ENCODE results near the gene PGAP6. TPM values are rescaled to one million over a fixed set of nuclear protein-coding genes. Genes with fewer than 3 reads are reported as not detected.
"Not testable (repeated sequence)": the region's sequence is repeated elsewhere in the genome, so short reads cannot be mapped to it uniquely, and the experiment has no call there.

Gene PGAP6
- total and polyA plus RNA-seq, 9 of the 15 experiments (the other 6 are each of a cell fraction or from before 2014, with no cell fraction given): 0.45 to 50.2 (median 39.3) TPM

DNA sequence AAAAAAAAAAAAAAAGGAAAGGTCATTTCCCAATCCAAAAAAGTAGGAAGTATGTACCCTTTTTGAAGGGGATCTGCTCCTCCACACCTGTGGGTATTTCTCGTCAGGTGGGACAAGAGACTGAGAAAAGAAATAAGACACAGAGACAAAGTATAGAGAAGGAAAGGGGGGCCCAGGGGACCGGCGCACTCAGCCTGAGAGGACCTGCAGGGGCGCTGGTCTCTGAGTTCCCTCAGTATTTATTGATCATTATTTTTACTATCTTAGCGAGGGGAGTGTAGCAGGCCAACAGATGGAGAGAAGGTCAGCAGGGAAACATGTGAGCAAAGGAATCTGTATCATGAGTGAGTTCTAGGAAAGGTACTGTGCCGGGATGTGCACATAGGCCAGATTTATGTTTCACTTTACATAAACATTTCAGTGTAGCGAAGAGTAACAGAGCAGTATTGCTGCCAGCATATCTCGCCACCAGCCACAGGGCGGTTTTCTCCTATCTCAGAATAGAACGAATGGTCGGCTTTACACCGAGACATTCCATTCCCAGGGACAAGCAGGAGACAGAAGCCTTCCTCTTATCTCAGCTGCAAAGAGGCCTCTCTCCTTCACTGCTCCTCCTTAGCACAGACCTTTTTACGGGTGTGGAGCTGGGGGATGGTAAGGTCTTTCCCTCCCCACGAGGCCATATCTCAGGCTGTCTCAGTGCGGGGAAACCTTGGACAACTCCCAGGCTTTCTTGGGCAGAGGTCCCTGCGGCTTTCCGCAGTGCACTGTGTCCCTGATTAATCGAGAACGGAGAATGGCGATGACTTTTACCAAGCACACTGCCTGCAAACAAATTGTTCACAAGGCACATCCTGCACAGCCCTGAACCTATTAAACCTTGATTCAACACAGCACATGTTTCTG, 6.2 kb upstream of the PGAP6 start:
- BruUV-seq (replicated peaks): not testable (repeated sequence)
- FAIRE-seq: peak; percentile 97
- H3K4me3 ChIP-seq: peak overlapping the region; percentile 16; the same call in 1 of the 2 replicates
- TF ChIP-seq BCOR (IDR thresholded peaks at IDR 0.05): peak; percentile 7; the same call in 1 of the 2 replicates
- TF ChIP-seq, protein P1, sequence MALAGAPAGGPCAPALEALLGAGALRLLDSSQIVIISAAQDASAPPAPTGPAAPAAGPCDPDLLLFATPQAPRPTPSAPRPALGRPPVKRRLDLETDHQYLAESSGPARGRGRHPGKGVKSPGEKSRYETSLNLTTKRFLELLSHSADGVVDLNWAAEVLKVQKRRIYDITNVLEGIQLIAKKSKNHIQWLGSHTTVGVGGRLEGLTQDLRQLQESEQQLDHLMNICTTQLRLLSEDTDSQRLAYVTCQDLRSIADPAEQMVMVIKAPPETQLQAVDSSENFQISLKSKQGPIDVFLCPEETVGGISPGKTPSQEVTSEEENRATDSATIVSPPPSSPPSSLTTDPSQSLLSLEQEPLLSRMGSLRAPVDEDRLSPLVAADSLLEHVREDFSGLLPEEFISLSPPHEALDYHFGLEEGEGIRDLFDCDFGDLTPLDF (CRISPR knock-in tag; IDR thresholded peaks at IDR 0.05): 0 out of 2 replicates have a peak, but pooled peaks have one; percentile 22
- peak; percentile 56 for TF ChIP-seq ARID1B (IDR thresholded peaks at IDR 0.05)
- TF ChIP-seq, protein P2, sequence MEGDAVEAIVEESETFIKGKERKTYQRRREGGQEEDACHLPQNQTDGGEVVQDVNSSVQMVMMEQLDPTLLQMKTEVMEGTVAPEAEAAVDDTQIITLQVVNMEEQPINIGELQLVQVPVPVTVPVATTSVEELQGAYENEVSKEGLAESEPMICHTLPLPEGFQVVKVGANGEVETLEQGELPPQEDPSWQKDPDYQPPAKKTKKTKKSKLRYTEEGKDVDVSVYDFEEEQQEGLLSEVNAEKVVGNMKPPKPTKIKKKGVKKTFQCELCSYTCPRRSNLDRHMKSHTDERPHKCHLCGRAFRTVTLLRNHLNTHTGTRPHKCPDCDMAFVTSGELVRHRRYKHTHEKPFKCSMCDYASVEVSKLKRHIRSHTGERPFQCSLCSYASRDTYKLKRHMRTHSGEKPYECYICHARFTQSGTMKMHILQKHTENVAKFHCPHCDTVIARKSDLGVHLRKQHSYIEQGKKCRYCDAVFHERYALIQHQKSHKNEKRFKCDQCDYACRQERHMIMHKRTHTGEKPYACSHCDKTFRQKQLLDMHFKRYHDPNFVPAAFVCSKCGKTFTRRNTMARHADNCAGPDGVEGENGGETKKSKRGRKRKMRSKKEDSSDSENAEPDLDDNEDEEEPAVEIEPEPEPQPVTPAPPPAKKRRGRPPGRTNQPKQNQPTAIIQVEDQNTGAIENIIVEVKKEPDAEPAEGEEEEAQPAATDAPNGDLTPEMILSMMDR (IDR thresholded peaks at IDR 0.05 in 2 of 3, conservative IDR thresholded peaks at IDR 0.05 in 1 of 3; ENCODE audit: insufficient read depth in 2 of 3, low read depth in 1 of 3, low read length in 3 of 3): peak in 2 of 3 experiments; percentile 9 to 47; a peak in 3 of 6 replicates
- peak; percentile 52; the same call in 1 of the 2 replicates for TF ChIP-seq SMARCA4 (IDR thresholded peaks at IDR 0.05)
- peak; percentile 86; the same call in 1 of the 2 replicates for TF ChIP-seq ZNF263 (CRISPR knock-in tag; IDR thresholded peaks at IDR 0.05; ENCODE audit: borderline replicate concordance)
- TF ChIP-seq KDM1A (IDR thresholded peaks at IDR 0.05): peak; percentile 73 to 80
- peak; percentile 15; the same call in 1 of the 2 replicates for TF ChIP-seq TAL1 (IDR thresholded peaks at IDR 0.05)
- TF ChIP-seq STAT5A (IDR thresholded peaks at IDR 0.05; ENCODE audit: borderline replicate concordance, low read length): peak; percentile 47; the same call in 1 of the 2 replicates
- peak; percentile 28; the same call in 1 of the 2 replicates for TF ChIP-seq ESRRA (IDR thresholded peaks at IDR 0.05; ENCODE audit: borderline replicate concordance, low read depth)
- TF ChIP-seq, protein P3, sequence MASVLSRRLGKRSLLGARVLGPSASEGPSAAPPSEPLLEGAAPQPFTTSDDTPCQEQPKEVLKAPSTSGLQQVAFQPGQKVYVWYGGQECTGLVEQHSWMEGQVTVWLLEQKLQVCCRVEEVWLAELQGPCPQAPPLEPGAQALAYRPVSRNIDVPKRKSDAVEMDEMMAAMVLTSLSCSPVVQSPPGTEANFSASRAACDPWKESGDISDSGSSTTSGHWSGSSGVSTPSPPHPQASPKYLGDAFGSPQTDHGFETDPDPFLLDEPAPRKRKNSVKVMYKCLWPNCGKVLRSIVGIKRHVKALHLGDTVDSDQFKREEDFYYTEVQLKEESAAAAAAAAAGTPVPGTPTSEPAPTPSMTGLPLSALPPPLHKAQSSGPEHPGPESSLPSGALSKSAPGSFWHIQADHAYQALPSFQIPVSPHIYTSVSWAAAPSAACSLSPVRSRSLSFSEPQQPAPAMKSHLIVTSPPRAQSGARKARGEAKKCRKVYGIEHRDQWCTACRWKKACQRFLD (CRISPR knock-in tag; IDR thresholded peaks at IDR 0.05): 0 out of 2 replicates have a peak, but pooled peaks have one; percentile 11
- 0 out of 2 replicates have a peak, but pooled peaks have one; percentile 45 for TF ChIP-seq SOX6 (IDR thresholded peaks at IDR 0.05)
- TF ChIP-seq, protein P4, sequence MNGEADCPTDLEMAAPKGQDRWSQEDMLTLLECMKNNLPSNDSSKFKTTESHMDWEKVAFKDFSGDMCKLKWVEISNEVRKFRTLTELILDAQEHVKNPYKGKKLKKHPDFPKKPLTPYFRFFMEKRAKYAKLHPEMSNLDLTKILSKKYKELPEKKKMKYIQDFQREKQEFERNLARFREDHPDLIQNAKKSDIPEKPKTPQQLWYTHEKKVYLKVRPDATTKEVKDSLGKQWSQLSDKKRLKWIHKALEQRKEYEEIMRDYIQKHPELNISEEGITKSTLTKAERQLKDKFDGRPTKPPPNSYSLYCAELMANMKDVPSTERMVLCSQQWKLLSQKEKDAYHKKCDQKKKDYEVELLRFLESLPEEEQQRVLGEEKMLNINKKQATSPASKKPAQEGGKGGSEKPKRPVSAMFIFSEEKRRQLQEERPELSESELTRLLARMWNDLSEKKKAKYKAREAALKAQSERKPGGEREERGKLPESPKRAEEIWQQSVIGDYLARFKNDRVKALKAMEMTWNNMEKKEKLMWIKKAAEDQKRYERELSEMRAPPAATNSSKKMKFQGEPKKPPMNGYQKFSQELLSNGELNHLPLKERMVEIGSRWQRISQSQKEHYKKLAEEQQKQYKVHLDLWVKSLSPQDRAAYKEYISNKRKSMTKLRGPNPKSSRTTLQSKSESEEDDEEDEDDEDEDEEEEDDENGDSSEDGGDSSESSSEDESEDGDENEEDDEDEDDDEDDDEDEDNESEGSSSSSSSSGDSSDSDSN (IDR thresholded peaks at IDR 0.05; ENCODE audit: borderline replicate concordance in 1 of 2, low read depth in 2 of 2, low read length in 2 of 2): 0 out of 4 replicates have a peak, but pooled peaks of 1 of the 2 experiments have one; percentile 25

More for the DNA sequence above, 6.2 kb upstream of the PGAP6 start:
- H3K79me2 ChIP-seq (ENCODE audit: control insufficient read depth, insufficient read depth, low read length); H3K9me3 ChIP-seq (replicated peaks; ENCODE audit: control insufficient read depth, insufficient read depth, low read depth, low read length); CTCF ChIA-PET (ENCODE audit: low intra/inter-chr PET ratio); in situ Hi-C loops (cut with MboI); intact Hi-C loops (cut with micrococcal nuclease); H3K9me1 ChIP-seq (ENCODE audit: control insufficient read depth, insufficient read depth, low read length); H4K20me1 ChIP-seq (replicated peaks; ENCODE audit: control insufficient read depth, insufficient read depth, low read length); H3K36me3 ChIP-seq (ENCODE audit: control insufficient read depth, insufficient read depth, low read length); H3K27me3 ChIP-seq (ENCODE audit: control insufficient read depth in 2 of 2, insufficient read depth in 2 of 2, low read length in 2 of 2): not testable (repeated sequence)
- DNase-seq (ENCODE audit: extremely low read depth in 1 of 4, low spot score in 3 of 4): peak in 2 of 4 experiments; percentile 64 to 88
- Histone ChIP-seq H3K4me1 (replicated peaks in 1 of 2; ENCODE audit: control insufficient read depth in 2 of 2, insufficient read depth in 2 of 2, low read length in 2 of 2) (peaks cover 13 to 56% of the 10 kb centered on the region in 2 experiments), H3K27ac (ENCODE audit: extremely low read depth, low read depth, low read length) (peak overlapping the region; percentile 72), H3K4me2 (ENCODE audit: insufficient read depth, low read length) (peak overlapping the region; percentile 74), H2AFZ (ENCODE audit: low read depth, low read length) (peak overlapping the region; percentile 57), H3K9ac (ENCODE audit: insufficient read depth in 1 of 2, low read depth in 2 of 2, low read length in 2 of 2) (peak overlapping the region; percentile 24 to 79; a peak in 2 of 4 replicates)
- POLR2A ChIA-PET: interaction anchor here (0.6 to 1.2 kb wide), 4 partner anchors 9 to 189 kb away, joined by 3 to 5 read pairs (median 3); no protein-coding TSS in a partner anchor
- WGBS (ENCODE audit: insufficient coverage, low coverage, missing lambda C conversion rate): under 1% methylated on average over 18 of the region's 20 CpGs
- peak; percentile 75 for ATAC-seq

Data from K562 (cell line).